ENCODE results near the gene SUMF1.

The SUMF1 gene

GRCh38 chr3:4466741-4467521, at the start of gene SUMF1:
TSS of gene SUMF1 (minus strand) at chr3:4467269. CDS start at chr3:4467245, 24 bp downstream.
- peak; percentile 77 for DNase-seq (ENCODE audit: low spot score)

DNA sequence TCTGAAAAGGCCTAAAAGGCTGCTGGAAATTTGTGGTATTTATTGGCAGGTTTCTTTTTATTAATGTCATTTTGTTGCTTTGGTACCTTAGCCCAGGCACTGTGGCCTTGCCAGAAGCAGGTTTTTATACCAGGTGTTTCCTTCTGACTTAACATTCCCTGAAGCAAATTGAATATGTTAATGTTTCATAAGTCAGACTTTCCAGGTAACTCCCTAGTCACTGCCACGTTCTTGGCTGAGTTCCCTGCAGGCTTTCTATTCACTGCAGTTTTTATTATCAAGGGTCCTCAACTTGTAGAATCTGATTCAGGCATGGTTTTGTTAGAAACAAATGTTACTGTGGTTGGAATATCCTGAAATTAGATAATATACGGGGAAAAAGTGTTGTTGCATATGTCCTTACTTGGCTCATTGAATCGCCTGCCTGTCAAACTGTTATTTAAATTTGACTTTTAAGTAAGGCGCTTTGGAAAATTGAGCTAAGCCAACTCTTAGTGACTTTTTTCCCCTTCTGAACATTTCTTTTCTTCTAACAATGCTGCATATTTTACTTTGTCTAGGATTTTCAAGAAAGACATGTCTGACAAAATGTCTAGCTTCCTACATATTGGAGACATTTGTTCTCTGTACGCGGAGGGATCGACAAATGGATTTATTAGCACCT, 49.0 kb upstream of the SUMF1 start:
- DNase-seq (ENCODE audit: low spot score) = no peak

- DNase-seq (ENCODE audit: low spot score) = no peak
These were observed 47.8 kb upstream of the SUMF1 start for GRCh38 chr3:4514916-4515315.

DNA sequence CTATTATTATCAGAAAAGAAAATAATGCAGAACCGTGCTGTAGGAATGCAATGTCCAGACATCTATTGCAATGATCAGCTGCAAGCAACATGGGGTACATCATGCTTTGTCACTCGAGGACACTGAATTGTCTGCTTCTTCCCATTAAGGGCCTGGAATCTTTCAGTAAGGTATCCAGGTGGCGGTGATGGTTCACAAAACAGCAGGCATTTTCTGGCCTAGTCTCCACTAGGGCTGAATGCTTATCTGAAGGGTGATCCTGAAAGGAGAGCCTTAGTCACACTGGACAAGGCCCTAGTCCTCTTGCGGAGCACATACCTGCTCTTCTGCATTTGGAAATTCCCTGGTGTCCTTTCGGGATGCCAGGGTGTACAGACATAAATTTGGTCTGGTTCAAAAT, 47.3 kb upstream of the SUMF1 start:
- DNase-seq (ENCODE audit: low spot score) = no peak

DNA sequence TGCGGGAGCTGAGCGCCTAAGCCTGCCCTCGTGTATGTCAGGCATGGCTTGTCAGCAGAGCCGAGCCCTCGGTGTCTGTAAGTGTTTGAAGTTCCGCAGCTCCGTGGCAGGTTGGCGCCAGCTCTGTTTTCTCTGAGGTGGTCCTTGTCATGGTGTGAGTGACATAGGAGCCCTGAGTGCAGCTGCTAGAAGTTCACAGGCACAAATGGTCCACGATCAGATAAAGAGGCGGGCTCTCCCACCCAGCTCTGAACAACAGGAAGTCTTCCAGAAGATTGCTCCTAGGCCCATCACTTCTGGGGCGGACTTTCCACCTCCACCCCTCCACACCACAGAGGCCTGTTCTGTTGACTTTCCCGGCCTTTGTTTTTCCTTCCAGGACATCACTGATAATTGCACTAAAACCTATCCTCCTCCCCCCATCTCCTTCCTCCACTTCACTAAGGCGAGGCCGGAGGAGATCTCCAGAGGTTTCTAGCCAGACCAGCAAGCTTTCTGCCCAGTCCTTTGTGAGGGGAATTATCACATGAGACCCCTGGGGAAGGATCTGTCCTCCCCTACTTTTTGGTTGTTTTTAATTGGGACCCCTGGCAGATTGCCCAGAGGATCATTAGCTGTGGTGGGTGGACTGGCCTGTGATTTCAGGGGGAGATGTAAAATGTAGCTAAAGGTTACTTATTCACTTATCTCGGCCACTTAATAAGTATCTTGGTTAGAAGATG, 46.0 kb upstream of the SUMF1 start:
- DNase-seq (ENCODE audit: low spot score) = no peak

DNA sequence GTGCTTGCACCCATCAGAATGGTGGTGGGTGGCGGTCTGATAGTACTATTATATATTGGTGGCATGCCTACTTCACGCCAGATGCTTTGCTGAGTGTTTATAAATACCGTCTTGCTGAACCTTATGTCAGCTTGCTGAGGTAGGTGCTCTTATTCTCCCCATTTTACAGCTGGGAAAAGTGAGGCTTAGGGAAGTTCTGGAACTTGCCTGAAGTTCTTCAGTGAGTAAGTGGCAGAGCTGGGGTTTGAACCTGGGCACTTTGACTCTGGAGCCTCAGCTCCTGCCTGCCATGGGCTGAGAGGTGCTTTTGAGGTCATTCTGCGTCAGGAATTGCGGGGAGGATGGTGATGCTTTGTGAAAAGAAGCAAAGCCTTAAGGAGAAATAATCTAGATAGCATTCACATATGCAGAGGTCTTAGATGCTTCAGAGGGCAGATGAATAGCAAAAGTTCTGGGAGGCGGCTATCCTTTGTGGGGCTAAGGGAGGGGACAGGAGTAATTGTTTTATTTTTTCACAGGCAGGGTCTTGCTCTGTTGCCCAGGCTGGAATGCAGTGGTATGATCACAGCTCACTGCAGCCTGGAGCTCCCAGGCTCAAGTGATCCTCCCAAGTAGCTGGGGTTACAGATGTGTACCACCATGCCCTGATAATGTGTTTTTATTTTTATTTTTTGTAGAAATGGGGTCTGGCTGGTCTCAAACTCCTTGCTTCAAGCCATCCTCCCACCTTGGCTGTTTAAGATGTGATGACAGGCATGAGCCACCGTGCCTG, 44.6 kb upstream of the SUMF1 start:
- DNase-seq (ENCODE audit: low spot score) = no peak

- DNase-seq (ENCODE audit: low spot score) = no peak
These were observed 43.1 kb upstream of the SUMF1 start for GRCh38 chr3:4509983-4510755.

DNA sequence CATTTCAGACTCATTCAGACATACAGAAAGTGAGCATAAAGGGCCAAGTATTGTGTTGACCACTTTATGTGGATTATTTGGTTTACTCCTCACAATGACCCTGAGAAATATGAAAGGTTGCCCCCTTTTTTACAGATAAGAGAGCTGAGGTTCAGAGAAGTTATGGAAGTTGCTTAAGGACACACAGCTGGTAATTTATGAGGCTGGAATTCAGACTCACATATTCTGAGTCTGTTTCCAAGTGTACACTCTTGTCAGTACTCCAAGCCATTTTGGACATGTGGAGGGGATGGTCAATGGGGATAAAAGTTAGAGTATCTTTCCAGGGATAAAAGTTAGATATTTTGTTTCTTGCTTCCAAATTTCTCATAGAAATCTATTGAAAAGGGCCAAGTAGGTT, 42.0 kb upstream of the SUMF1 start:
- no peak for DNase-seq (ENCODE audit: low spot score)

DNA sequence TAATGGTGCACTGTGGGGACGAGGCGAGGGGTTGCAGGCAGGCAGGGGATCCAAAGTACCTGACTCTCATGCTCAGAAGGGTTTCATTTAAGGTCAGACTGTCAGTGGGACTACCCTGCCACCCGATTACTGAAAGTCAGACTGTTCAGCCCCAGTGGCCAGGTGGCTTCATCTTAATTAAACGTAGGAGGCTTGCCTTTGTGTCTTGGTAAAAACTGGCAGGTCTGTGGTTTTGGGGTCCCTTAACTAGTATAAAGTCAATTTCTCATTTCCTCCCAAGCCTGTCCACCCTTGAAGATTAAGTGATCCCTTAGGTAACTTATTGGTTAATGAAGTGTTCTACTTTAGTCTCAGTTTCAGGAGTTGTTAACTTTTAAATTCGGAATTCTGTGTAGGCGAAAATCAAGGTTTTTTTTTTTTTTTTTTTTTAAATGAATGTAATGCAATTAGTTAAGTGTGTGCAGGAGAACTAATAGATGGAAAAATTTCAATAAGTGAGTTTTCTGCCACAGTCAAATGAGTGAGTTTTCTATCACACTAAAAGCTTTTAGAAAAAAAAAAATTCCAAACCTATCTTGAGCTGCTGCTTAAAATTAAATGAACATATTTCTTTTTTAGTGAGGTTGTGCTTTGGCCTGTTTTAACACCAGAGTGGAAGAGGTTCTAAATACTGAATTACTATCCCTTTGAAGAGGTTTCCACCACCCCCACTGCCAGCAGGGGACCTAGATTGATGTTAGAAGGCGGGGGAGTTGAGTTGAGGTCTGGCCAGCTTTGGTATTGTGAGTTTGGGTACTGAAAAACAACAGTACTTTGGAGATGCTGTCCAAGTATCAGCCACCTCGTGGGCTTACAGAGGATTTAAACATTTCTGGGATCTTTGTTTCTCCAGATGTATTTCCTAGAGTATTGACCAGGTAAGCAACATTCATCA, 41.2 kb upstream of the SUMF1 start:
- no peak for DNase-seq (ENCODE audit: low spot score)

GRCh38 chr3:4507024-4507596, 40.0 kb upstream of the SUMF1 start:
- no peak for DNase-seq (ENCODE audit: low spot score)

DNA sequence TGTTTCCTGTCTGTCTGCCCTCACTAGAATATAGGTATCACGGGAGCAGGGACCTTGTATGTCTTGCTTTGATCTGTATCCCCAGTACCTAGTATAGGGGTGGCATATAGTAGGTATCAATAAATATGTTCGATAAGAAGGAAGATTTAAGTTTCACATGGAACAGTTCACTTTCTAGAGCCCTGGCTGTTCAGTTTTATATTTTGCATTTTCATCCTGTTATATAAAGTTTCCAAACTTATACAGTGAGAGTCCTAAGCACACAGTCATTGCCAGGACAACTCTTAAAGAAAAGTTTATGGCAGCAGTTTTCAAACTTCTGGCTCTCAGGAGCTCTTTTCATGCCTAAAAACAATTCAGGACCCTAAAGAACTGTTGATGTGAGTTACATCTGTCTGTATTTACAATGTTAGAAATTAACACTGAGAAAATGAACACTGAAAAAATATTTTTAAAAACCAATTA, 39.5 kb upstream of the SUMF1 start:
- DNase-seq (ENCODE audit: low spot score) = no peak

- no peak for DNase-seq (ENCODE audit: low spot score)
These were observed 38.9 kb upstream of the SUMF1 start for GRCh38 chr3:4505688-4506558.

- no peak for DNase-seq (ENCODE audit: low spot score)
These were observed 37.5 kb upstream of the SUMF1 start for GRCh38 chr3:4504340-4505261.

DNA sequence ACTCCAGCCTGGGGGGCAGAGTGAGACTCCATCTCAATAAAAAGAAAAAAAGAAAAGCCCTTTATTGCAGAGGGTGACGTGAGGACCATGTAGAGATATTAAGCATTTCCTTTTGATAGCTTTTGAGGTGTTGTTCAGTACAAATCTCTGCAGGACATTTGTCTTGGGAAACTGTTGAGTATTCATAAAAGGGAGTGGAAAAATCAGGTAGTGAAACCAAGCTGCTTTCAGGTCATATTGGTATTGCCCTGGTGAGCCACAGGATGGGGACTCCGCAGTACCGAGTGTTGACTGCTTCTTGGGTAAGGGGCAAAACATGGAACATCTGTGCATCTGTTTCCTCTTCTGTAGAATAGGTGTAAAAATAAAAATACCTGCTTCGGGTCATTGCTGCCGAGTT, 36.0 kb upstream of the SUMF1 start:
- DNase-seq (ENCODE audit: low spot score) = no peak

DNA sequence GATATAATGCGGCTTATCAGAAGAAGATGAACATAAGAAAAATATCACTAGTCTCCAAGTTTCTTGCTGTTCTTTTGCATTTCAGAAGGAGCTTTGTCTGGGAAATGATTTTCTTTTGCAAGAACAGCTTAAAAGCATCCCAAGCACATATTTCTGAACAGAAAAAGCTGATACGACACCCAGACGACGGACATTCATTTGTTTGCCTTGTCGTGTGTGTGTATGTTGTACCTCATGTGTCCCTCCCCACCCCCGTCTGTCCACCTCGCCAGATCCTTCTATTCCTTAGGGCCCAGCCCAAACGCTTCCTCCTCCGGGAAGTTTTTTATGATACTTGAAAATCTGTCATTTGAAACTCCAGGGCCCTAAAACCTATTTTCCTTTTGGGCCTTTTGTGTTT, 34.9 kb upstream of the SUMF1 start:
- no peak for DNase-seq (ENCODE audit: low spot score)

DNA sequence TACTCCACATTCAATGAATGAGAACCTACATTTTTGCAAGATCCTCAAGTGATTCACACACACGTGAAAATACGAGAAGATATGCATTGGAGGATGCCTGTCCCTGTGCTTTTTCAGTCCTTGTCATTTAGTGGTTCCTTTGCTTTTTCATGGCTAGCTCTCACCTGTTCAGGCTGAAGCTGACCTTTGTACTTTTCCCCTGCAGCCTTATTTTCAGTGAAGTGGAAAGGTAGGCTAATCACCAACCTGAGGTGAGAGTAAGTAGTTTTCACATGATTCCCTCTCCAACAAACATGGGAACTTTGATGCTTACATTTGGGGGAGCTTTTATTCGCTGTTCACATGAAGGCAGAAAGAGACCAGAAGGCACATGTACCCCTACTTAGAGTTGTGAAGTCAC, 34.4 kb upstream of the SUMF1 start:
- peak; percentile 2 for DNase-seq (ENCODE audit: low spot score)

DNA sequence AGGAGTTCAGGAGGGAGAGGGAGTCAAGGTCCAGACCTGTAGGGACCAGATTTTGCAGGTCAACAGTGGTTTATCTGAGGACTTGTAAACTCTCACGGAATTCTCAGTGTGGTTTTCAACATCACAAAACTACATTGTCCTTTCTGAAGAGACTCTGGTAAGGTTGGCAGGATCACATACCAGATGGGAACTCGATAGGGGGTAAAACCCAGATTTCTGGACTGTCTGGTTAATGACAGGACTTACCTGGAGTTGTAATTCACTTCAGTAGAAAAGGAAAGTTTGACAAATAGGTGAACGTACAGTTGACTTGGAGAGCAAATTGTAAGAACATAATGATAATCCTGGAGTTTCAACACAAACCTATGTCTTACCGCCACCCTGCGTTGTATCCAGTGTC, 31.4 kb upstream of the SUMF1 start:
- DNase-seq (ENCODE audit: low spot score) = no peak

DNA sequence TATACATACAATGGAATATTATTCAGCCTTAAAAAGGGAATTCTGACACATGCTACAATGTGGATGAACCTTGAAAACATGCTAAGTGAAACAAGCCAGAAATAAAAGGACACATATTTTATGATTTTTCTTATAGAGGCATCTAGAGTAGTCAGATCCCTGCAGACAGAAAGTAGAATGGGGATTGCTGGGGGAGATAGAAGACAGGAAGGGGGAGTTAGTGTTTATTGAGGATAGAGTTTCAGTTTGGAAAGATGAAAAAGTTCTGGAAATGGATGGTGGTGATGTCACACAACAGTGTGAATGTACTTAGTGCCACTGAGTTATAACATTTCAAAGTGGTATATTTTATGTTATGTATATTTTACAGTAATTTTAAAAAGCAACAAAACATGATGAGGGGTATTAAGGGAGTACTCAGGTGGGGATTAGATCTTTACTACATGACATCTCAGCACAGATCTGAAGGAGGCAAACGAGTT, 30.8 kb upstream of the SUMF1 start:
- no peak for DNase-seq (ENCODE audit: low spot score)

Data from SW480 (cell line).